ENCODE data around the gene IGSF21. TPM values are rescaled to one million over a fixed set of nuclear protein-coding genes. Genes with fewer than 3 reads are reported as not detected.
A peak's percentile ranks its signal among the peaks of the same experiment; 100 is the strongest.

Gene IGSF21
- total RNA-seq, 2 donors from 2014 or later = 0.37 to 0.40 TPM

DNA sequence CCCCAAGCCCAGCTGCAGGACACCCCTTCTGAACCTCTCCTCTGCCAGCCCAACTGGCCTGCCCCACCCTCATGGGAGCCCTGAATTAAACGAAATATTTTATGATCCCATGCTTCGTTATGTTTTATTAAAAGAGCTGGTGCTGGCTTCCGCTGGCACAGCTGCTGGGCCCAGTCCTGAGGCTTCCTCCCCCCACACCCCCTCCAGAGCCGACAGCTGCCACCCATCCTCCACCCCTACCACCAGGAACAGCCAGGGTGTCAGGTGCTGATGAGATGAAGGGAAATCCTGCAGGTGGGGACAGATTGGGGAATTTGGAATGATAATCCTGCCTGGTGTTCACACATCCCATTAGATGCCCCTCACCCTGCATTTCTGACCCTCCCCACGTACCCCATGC lies 19.0 kb downstream of the IGSF21 start:
- Histone ChIP-seq H3K36me3 (no peaks in the 10 kb centered on the region), H3K4me1 (no peaks in the 10 kb centered on the region), H3K9me3 (no peaks in the 10 kb centered on the region), H3K9ac (ENCODE audit: low read depth in 2 of 2, low read length in 2 of 2) (no peak overlapping the region), H3K27me3 (no peaks in the 10 kb centered on the region), H3K4me3 (no peak overlapping the region), H3K27ac (no peak overlapping the region)
- intact Hi-C loops (cut with DNase I) = no loop called here
- DNase-seq = no peak
- TF ChIP-seq, protein P1, sequence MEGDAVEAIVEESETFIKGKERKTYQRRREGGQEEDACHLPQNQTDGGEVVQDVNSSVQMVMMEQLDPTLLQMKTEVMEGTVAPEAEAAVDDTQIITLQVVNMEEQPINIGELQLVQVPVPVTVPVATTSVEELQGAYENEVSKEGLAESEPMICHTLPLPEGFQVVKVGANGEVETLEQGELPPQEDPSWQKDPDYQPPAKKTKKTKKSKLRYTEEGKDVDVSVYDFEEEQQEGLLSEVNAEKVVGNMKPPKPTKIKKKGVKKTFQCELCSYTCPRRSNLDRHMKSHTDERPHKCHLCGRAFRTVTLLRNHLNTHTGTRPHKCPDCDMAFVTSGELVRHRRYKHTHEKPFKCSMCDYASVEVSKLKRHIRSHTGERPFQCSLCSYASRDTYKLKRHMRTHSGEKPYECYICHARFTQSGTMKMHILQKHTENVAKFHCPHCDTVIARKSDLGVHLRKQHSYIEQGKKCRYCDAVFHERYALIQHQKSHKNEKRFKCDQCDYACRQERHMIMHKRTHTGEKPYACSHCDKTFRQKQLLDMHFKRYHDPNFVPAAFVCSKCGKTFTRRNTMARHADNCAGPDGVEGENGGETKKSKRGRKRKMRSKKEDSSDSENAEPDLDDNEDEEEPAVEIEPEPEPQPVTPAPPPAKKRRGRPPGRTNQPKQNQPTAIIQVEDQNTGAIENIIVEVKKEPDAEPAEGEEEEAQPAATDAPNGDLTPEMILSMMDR (IDR thresholded peaks at IDR 0.05) = no peak

DNA sequence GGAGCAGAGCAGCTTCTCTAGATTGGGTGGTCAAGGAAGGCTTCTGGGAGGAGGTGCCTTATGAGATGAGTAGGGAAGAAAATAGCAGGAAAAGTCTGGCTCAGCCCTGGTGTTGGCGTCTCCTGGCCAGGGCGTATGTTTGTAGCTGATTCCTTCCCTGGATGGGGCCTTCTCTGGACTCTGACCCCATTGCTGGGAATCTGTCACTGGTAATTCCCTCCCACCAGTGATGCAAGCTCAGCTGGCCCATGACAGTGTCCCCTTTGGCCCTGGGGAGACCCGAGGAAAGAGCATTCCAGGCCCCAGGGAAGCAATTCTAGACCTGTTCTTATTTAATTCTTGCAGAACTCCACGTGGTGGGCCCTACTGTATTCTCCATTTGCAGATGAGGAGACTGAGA lies 20.7 kb downstream of the IGSF21 start:
- no peak overlapping the region for H3K27ac ChIP-seq
- intact Hi-C loops (cut with DNase I) = no loop called here
- DNase-seq = peak; percentile 55
- TF ChIP-seq, protein P1 (IDR thresholded peaks at IDR 0.05) = no peak
- no peaks in the 10 kb centered on the region for H3K4me1 ChIP-seq
- H3K36me3 ChIP-seq = no peaks in the 10 kb centered on the region
- no peak overlapping the region for H3K4me3 ChIP-seq
- no peaks in the 10 kb centered on the region for H3K27me3 ChIP-seq
- H3K9ac ChIP-seq (ENCODE audit: low read depth in 2 of 2, low read length in 2 of 2) = no peak overlapping the region
- H3K9me3 ChIP-seq = no peaks in the 10 kb centered on the region

DNA sequence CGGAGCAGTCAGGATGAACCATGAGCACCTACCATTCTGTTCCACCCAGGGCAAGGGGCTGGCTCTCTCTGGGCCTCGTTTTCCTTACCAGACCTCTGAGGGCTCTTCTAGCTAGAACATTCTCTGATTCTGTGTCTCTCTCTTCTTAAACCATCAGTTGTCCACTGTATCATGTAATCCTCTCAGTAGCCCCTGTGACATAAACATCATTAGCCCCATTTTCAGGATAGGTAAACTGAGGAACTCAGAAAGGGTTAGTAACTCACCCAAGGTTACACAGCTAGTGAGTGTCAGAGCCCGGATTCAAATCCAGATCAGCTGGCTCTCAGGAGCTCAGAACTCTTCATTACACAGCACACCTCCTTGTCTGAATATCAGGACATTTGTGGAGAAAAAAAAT lies 22.8 kb downstream of the IGSF21 start:
- H3K27me3 ChIP-seq = no peaks in the 10 kb centered on the region
- no peaks in the 10 kb centered on the region for H3K36me3 ChIP-seq
- no peak overlapping the region for H3K9ac ChIP-seq (ENCODE audit: low read depth in 2 of 2, low read length in 2 of 2)
- no peaks in the 10 kb centered on the region for H3K9me3 ChIP-seq
- no peak for DNase-seq
- H3K27ac ChIP-seq = no peak overlapping the region
- H3K4me3 ChIP-seq = no peak overlapping the region
- intact Hi-C loops (cut with DNase I) = no loop called here
- TF ChIP-seq, protein P1 (IDR thresholded peaks at IDR 0.05) = no peak
- H3K4me1 ChIP-seq = no peaks in the 10 kb centered on the region

DNA sequence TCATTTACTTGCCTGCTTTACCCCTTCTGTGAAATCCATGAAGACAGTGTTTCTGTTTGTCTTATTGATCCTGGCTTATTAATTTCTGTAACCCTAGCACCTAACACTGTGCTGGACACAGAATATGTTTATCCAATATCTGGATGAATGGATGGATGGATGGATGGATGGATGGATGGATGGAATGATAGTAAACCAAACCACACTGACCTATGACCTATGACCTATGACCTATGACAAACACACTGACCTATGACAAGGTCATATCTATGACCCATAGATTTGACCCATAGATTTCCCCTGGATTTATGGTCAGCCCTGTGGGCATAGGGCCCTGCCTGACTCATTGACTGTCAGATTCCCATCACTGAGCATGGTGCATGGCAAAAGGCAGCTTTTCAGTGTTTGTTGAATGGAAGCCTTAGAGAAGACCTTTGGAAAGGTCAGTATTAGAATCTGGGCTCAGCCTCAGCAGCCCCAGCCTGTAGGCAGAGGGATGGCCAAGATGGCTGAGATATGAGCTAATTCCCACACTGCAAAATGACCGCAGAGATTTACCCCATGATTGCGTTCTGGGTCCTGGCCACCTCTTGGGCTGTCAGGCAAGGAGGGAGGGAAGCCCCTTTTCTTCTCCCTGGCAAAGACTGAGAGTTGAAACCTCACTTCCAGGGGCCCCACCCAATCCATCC lies 24.6 kb downstream of the IGSF21 start:
- H3K36me3 ChIP-seq = no peaks in the 10 kb centered on the region
- no peak for DNase-seq
- H3K9me3 ChIP-seq = no peaks in the 10 kb centered on the region
- intact Hi-C loops (cut with DNase I) = no loop called here
- no peaks in the 10 kb centered on the region for H3K27me3 ChIP-seq
- H3K4me3 ChIP-seq = no peak overlapping the region
- no peak overlapping the region for H3K9ac ChIP-seq (ENCODE audit: low read depth in 2 of 2, low read length in 2 of 2)
- no peaks in the 10 kb centered on the region for H3K4me1 ChIP-seq
- TF ChIP-seq, protein P1 (IDR thresholded peaks at IDR 0.05) = no peak
- H3K27ac ChIP-seq = no peak overlapping the region

DNA sequence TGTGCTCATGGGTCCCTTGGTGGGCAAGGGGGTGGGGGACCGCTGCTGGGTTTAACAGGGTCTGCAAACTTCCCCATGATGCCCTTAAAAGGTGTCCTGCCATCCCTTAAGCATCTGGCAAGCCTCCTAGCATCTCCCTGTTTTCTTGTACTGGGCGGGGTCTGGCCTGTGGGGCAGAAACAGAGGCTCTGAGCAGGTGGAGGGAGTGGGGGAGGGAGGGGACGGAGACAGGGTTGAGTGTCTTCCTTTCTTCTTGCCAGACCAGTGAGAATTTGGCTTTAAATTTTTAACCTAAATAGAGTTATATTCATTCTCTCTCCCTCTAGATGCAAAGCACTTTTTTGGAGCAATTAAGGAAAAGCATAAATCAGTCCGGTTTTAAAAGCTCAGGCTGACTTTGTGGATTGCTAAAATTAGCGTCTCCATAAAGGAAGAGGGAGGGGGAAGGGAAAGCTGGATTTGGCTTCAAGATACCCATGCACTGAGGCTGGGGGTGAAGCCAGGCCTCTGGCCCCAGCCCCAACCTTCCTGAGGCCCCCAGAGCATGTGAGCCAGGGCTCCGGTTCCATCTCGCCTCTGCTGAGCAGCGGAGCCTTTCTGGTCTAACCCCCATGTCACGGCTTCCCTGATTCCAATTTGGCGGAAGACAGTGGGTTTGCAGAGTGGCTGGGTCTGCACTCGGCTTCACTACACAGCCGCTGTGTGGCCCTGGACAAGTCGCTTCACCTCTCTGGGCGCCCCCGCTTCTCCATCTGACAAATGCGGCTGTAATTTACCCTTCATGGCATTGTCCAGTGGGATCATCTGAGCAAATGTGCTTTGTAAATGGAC lies 25.3 kb downstream of the IGSF21 start:
- no peaks in the 10 kb centered on the region for H3K27me3 ChIP-seq
- TF ChIP-seq, protein P1 (IDR thresholded peaks at IDR 0.05) = no peak
- no peaks in the 10 kb centered on the region for H3K4me1 ChIP-seq
- no peak for DNase-seq
- H3K36me3 ChIP-seq = no peaks in the 10 kb centered on the region
- no peak overlapping the region for H3K27ac ChIP-seq
- H3K9me3 ChIP-seq = no peaks in the 10 kb centered on the region
- no peak overlapping the region for H3K9ac ChIP-seq (ENCODE audit: low read depth in 2 of 2, low read length in 2 of 2)
- no peak overlapping the region for H3K4me3 ChIP-seq
- intact Hi-C loops (cut with DNase I) = no loop called here
